Activated CD4-positive, alpha-beta T cell treated with anti-CD3 and anti-CD28 coated beads for 1 hour (primary cell): ENCODE data around the gene CDCA5.

Source experiments
- DNase-seq: peaks from one replicate; pipeline ENCODE4 v3.0.0-alpha.2; 2020

The CDCA5 gene

DNA sequence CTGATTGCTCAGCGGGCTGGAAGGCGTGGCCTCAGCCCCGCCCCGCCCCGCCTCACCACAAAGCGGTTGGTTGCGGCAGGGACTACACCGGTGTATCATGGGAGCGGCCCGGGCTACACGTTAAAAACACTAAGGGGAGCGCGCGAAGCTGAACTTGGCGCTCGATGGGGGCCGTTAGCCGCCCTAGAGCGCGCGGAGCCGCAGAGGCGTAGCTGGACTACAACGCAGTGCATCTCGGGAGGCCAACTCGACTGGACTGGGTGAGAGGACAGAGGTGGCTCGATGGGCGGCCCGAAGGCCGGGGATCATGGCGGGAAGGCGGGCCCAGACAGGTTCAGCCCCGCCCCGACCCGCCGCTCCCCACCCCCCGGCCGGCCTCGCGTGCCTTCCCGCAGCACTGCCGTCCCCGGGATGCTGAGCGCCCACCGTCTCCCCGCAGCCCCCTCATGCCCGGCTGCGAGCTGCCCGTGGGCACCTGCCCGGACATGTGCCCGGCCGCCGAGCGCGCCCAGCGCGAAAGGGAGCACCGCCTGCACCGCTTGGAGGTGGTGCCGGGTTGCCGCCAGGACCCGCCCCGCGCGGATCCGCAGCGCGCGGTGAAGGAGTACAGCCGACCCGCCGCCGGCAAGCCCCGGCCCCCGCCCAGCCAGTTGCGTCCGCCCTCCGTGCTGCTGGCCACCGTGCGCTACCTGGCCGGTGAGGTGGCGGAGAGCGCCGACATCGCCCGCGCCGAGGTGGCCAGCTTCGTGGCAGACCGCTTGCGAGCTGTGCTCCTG, 42.8 kb downstream of the CDCA5 start, which contains the start of gene SAC3D1:
Gene SAC3D1, plus strand, starts transcription at position 364 of the 776 bp plus-strand sequence. Its CDS starts 83 bp downstream, at position 447.
- DNase-seq = peak; percentile 74

GRCh38 chr11:65040520-65040846, 43.4 kb downstream of the CDCA5 start:
- no peak for DNase-seq

DNA sequence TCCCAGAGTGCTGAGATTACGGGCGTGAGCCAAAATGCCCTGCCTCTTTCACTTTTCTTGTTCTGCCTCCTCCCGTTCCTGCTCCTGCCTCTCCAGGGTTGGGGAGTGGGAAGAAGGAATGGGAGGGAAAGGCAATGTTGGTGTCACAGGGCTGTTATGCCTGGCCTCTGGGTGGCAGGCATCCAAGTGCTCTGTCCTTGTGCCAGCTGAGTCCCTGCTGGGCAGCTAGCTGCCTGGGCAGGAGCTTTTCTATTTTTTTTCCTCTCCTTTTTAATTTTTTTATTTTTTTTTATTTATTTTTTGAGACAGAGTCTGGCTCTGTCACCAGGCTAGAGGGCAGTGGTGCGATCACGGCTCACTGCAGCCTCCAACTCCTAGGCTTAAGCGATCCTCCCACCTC, 46.9 kb downstream of the CDCA5 start:
- no peak for DNase-seq

DNA sequence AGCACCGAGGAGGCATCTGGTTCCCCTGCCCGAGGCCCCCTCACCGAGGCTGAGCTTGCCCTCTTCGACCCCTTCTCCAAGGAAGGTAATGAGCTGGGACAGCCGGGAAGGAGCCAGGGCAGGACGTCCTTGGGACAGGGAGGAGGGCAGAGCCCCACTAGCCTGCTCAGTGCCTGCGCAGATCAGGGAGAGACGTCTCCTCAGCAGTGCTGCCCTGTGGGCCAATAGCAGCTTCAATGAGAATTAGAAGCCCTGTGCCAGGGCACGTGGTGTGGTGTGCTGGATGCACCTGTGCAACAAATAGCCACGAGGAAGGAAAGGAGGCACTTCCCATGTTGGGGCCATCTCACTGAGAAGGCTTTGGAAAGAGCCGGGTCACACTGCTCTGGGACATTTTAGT, 48.3 kb downstream of the CDCA5 start:
- no peak for DNase-seq

- no peak for DNase-seq
Measured at GRCh38 chr11:65034423-65034822, 49.4 kb downstream of the CDCA5 start.

DNA sequence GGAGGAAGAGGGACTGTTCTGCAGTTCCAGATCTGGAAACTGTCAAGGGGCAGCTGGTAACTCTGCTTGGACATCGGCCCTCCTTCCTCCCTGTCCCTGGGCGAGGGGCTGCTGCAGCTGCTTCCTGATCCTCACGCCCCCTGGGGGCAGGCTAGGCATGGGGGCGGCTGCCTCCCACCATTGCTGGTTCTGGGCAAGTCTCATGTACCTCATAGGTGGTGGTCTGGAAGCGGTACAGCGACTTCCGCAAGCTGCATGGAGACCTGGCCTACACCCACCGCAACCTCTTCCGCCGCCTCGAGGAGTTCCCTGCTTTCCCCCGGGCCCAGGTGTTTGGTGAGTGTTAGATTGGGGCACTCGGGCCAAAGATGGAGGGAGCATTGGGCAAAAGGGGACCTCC, 51.6 kb downstream of the CDCA5 start:
- no peak for DNase-seq
